ENCODE measurements around the gene INHBC.

The INHBC gene

GRCh38 chr12:57473392-57473791 is 38.8 kb downstream of the INHBC start:
- no peak for DNase-seq (ENCODE audit: low read depth, low spot score)
- TF ChIP-seq, protein P1, sequence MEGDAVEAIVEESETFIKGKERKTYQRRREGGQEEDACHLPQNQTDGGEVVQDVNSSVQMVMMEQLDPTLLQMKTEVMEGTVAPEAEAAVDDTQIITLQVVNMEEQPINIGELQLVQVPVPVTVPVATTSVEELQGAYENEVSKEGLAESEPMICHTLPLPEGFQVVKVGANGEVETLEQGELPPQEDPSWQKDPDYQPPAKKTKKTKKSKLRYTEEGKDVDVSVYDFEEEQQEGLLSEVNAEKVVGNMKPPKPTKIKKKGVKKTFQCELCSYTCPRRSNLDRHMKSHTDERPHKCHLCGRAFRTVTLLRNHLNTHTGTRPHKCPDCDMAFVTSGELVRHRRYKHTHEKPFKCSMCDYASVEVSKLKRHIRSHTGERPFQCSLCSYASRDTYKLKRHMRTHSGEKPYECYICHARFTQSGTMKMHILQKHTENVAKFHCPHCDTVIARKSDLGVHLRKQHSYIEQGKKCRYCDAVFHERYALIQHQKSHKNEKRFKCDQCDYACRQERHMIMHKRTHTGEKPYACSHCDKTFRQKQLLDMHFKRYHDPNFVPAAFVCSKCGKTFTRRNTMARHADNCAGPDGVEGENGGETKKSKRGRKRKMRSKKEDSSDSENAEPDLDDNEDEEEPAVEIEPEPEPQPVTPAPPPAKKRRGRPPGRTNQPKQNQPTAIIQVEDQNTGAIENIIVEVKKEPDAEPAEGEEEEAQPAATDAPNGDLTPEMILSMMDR (IDR thresholded peaks at IDR 0.05; ENCODE audit: low read depth, low read length) = no peak
- no peak overlapping the region for H3K4me3 ChIP-seq (ENCODE audit: low read depth, low read length)
- in situ Hi-C loops (cut with HindIII; ENCODE audit: low sequenced_read_pairs) = no loop called here

DNA sequence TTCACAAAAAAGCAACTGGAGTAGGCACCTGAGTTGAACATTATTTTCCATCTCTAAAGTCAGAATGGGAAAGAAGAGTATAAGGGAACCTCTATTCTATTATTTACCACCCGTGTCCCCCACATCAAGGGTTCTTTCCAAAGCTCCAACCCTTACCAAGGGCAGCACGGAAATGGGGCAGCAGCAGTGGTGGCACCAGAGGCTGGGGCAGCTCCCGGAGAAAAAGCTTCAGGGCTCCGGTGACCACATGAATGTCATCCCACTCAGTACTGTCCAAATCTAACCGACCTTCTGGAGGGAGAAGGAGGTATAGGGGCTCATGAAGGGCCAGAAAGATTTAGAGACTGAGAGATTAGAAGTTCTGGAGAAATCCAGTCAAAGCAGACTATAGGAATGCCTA is 39.3 kb downstream of the INHBC start:
- in situ Hi-C loops (cut with HindIII; ENCODE audit: low sequenced_read_pairs) = no loop called here
- DNase-seq (ENCODE audit: low read depth, low spot score) = no peak
- TF ChIP-seq, protein P1 (IDR thresholded peaks at IDR 0.05; ENCODE audit: low read depth, low read length) = no peak
- no peak overlapping the region for H3K4me3 ChIP-seq (ENCODE audit: low read depth, low read length)

DNA sequence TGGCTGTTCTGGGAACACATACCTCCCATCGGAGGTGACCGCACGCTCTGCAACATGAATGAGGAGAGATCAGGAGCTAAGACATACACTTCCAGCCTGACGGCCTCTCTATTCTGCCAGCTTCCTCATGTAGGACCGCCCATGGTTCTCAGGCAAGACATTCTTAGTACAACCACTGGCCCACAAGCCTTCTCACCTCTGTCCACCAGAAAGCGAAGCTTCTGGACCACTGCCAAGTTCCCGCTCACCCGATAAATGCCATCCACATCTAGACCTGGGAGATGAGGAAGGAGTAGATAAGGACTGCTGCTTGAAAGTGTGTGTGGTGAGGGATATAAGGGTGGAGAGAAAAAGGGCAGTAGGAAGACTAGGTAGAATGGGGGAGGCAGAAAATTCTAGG is 39.8 kb downstream of the INHBC start:
- TF ChIP-seq, protein P1 (IDR thresholded peaks at IDR 0.05; ENCODE audit: low read depth, low read length) = no peak
- no peak for DNase-seq (ENCODE audit: low read depth, low spot score)
- in situ Hi-C loops (cut with HindIII; ENCODE audit: low sequenced_read_pairs) = no loop called here
- no peak overlapping the region for H3K4me3 ChIP-seq (ENCODE audit: low read depth, low read length)

- no peak overlapping the region for H3K4me3 ChIP-seq (ENCODE audit: low read depth, low read length)
- TF ChIP-seq, protein P1 (IDR thresholded peaks at IDR 0.05; ENCODE audit: low read depth, low read length) = no peak
- no peak for DNase-seq (ENCODE audit: low read depth, low spot score)
- in situ Hi-C loops (cut with HindIII; ENCODE audit: low sequenced_read_pairs) = no loop called here
Observed at GRCh38 chr12:57474862-57475261, 40.3 kb downstream of the INHBC start.

DNA sequence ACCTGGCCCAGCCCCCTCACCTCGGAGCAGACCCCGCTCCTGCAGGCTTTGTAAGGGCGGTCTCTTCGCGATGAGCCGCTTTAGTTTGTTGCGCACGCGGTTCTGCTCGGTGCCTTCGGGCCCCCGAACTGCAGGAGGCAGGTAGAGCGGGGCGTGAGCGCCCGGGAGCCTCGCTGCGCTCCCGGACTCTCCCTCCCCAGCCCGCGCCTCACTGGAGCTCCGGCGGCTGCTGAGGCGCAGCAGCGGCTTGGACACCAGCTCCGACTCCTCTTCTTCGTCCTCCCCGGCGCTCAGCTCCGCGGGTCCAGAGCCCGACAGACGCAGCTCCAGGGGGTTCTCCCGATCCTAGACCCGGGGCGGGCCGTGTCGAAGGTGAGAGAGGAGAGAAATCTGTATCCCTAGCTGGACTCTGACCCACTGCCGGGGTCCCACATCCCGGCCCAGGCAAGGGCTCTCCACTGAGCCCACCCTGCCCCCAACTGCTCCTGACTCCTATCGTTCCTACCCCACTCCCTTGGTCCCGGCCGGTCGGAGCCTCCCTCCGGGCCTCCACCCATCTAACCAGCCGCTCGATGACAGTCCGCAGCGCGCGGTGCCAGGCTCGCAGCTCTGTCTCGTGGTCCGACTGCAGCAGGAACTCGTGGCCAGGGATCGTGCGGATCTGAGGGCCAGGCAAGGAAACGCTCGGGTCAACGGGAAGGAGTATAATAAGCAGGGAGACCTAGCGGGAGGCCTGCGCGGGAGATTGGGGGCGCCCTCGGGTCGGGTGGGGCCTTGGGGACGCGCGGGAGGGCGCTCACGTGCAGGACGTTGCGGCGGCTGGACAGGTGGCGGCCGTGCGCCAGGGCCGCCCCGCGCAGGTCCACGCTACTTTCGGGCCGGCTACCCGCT is 40.9 kb downstream of the INHBC start:
- TF ChIP-seq, protein P1 (IDR thresholded peaks at IDR 0.05; ENCODE audit: low read depth, low read length) = no peak
- no peak for DNase-seq (ENCODE audit: low read depth, low spot score)
- no peak overlapping the region for H3K4me3 ChIP-seq (ENCODE audit: low read depth, low read length)
- in situ Hi-C loops (cut with HindIII; ENCODE audit: low sequenced_read_pairs) = no loop called here

GRCh38 chr12:57476162-57476992 is 41.8 kb downstream of the INHBC start:
- in situ Hi-C loops (cut with HindIII; ENCODE audit: low sequenced_read_pairs) = no loop called here
- no peak for DNase-seq (ENCODE audit: low read depth, low spot score)
- H3K4me3 ChIP-seq (ENCODE audit: low read depth, low read length) = no peak overlapping the region
- TF ChIP-seq, protein P1 (IDR thresholded peaks at IDR 0.05; ENCODE audit: low read depth, low read length) = no peak
